NCI-H2081 treated with DMSO at 0.1 percent for 48 hours (cell line): ENCODE data around the gene ABCG2.
"Not testable (repeated sequence)": the region's sequence is repeated elsewhere in the genome, so short reads cannot be mapped to it uniquely, and the experiment has no call there.

ENCODE experiments used
- DNase-seq: peaks from one replicate; lab custom pipeline; 2025; lab: John Stamatoyannopoulos, UW

The ABCG2 gene

GRCh38 chr4:88166608-88167007 lies 8.2 kb upstream of the ABCG2 start:
- DNase-seq = no peak

- DNase-seq = no peak
Measured at GRCh38 chr4:88163336-88163735, 4.9 kb upstream of the ABCG2 start.

- DNase-seq = no peak
Measured at GRCh38 chr4:88162626-88163025, 4.2 kb upstream of the ABCG2 start.

GRCh38 chr4:88159229-88159725 lies 838 bp upstream of the ABCG2 start:
- no peak for DNase-seq

GRCh38 chr4:88158038-88158488 lies 376 bp downstream of the ABCG2 start:
- no peak for DNase-seq

- not testable (repeated sequence) for DNase-seq
Measured at GRCh38 chr4:88152331-88152730, 6.1 kb downstream of the ABCG2 start.

- DNase-seq = no peak
Measured at GRCh38 chr4:88148560-88148959, 9.9 kb downstream of the ABCG2 start.

- no peak for DNase-seq
Measured at GRCh38 chr4:88147799-88148217, 10.6 kb downstream of the ABCG2 start.

- no peak for DNase-seq
Measured at GRCh38 chr4:88146891-88147290, 11.5 kb downstream of the ABCG2 start.

GRCh38 chr4:88144866-88145300 lies 13.6 kb downstream of the ABCG2 start:
- DNase-seq = no peak

- no peak for DNase-seq
Measured at GRCh38 chr4:88144048-88144447, 14.4 kb downstream of the ABCG2 start.

- DNase-seq = no peak
Measured at GRCh38 chr4:88143504-88143903, 14.9 kb downstream of the ABCG2 start.

- no peak for DNase-seq
Measured at GRCh38 chr4:88138561-88138960, 19.9 kb downstream of the ABCG2 start.

GRCh38 chr4:88137112-88137511 lies 21.3 kb downstream of the ABCG2 start:
- no peak for DNase-seq

GRCh38 chr4:88136249-88136648 lies 22.2 kb downstream of the ABCG2 start:
- DNase-seq = no peak

- no peak for DNase-seq
Measured at GRCh38 chr4:88135356-88135663, 23.1 kb downstream of the ABCG2 start.

GRCh38 chr4:88134536-88135355 lies 23.7 kb downstream of the ABCG2 start:
- DNase-seq = no peak

- no peak for DNase-seq
Measured at GRCh38 chr4:88134111-88134510, 24.3 kb downstream of the ABCG2 start.

GRCh38 chr4:88130544-88131305 lies 27.7 kb downstream of the ABCG2 start:
- no peak for DNase-seq

GRCh38 chr4:88130003-88130402 lies 28.4 kb downstream of the ABCG2 start:
- DNase-seq = no peak

- DNase-seq = not testable (repeated sequence)
Measured at GRCh38 chr4:88122260-88122659, 36.2 kb downstream of the ABCG2 start.

- no peak for DNase-seq
Measured at GRCh38 chr4:88119943-88120342, 38.5 kb downstream of the ABCG2 start.

GRCh38 chr4:88115587-88115986 lies 42.9 kb downstream of the ABCG2 start:
- DNase-seq = no peak
